SKM-1 (cell line): ENCODE data around the gene SLC25A26.

Experiments used
- DNase-seq: peaks from one replicate; lab custom pipeline; 2025; ENCODE audit not compliant: unreplicated experiment; lab: John Stamatoyannopoulos, UW

Gene SLC25A26

DNA sequence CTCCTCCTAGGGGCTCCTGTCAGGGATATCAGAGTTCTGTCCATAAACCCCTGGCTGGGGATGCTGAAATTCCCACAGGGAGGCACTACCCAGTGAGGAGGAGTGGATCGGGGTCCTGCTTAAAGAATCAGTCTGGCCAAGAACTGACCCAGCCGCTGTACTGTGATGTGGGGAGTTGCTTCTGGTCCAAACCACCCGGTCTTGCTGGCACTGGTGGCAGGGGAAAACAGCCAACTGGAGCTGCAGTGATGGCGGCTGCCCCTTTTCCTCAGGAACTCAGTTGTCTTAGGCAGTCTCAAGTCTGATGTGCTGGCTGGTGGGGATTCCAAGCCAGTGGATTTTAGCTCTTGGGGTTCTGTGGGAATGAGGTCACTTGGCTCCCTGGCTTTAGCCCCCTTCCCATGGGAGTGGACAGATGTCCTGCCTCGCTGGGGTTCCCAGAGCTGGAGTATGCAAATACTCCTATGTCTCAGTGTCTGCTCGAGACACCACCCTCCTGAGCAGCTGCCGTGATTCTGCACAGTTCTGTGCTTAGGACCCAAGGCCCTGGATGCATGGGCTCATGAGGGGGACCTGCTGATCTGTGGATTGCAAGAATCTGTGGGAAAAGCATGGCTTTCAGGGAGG lies 97.1 kb downstream of the SLC25A26 start:
- no peak for DNase-seq

GRCh38 chr3:66320390-66320789 lies 99.6 kb downstream of the SLC25A26 start:
- peak; percentile 25 for DNase-seq

DNA sequence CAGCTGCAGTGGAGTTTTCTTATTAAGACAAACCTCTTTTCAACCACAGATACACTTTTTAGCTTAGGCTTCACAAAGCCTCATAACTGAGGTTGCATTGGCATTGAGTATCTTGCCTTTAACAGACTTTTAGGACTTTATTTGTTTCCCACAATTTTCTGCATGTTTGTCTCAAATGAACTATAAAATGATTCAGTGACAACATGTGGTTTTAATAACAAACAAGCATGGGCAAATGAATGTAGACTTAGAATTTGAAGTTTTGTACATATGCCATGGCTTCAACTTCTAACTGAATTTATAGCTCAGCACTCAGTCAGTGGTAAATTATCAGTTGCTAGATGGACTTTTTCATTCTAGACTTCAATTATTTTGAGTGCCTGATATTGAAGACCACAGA lies 101.6 kb downstream of the SLC25A26 start:
- DNase-seq, result no peak

DNA sequence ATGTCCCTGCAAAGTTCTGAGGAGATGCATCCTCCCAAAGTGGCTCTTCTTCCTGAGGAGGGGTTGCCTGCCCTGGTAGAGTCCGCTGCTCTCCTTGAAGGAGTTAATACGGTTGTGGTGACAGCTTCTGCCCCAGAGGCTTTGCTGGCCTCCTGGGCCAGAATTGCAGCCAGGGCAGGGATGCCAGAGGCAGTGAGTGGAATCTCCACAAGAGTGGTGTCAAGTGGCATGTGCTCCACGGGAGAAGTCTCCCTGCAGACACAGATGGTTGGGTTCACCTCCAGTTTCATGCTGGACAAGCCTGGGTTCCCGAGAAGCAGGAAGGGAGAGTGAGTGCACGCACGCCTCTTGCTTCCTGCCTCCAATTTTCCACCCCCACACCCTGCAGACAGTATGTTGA lies 105.5 kb downstream of the SLC25A26 start:
- DNase-seq, result no peak

DNA sequence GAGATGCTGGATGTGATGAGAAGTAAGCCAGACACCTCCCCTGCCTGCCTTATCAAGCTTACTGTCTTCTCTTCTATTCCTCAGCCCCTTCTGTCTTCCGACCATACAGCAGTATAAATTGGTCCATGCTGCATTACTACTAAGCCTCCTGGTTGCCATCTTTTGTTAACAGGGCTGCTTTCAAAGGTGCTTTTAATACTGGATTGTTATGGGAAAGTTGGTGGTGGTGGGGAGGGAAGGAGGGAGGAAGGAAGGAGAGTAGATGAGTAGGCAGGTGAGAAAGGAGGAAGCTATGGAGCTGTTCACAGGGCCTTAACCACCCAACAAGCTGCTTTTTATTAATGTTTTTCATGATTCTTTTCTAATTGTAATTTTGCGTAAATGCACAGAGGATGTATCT lies 114.9 kb downstream of the SLC25A26 start:
- DNase-seq, result no peak

GRCh38 chr3:66336333-66336766 lies 115.5 kb downstream of the SLC25A26 start:
- DNase-seq, result no peak

DNA sequence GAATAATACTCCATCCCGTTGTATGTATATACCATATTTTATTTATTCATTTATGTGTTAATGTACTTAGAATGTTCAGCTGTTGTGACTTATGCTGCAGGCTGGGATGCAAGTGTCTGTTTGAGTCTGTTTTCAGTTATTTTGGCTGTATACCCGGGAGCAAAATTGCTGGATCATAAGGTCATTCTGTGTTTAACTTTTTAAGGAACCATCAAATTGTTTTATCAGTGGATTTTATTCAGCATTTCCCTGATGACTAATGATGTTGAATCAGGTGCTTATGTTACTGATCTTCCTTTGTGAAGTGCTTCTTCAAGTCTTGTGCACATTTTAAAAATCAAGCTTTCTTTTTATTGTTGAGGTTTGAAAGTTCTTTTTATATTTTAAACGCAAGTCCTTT lies 118.1 kb downstream of the SLC25A26 start:
- no peak for DNase-seq

GRCh38 chr3:66342717-66343356 lies 122.0 kb downstream of the SLC25A26 start:
- no peak for DNase-seq

GRCh38 chr3:66344391-66344811 lies 123.6 kb downstream of the SLC25A26 start:
- DNase-seq, result no peak

GRCh38 chr3:66344848-66345578 lies 124.2 kb downstream of the SLC25A26 start:
- no peak for DNase-seq

DNA sequence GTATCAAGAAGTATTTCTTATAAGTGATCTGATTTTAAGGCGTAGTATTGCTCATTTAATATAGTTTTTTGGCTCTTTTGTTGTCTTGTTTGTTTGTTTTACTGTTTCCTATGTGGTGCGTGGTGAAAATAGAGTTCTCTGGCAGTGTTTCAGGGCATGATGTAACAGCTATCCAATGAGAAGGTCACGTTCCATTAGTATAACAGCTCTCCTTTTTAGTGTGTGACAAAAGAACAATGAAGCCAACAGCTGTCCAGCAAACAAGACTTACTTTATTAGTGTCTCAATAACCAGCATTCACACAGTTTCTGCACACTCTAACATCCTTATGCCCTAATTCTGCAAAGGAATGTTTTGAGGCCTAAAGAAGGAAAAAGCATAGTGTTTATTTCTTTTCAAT lies 127.9 kb downstream of the SLC25A26 start:
- DNase-seq, result no peak

GRCh38 chr3:66350601-66351000 lies 129.8 kb downstream of the SLC25A26 start:
- no peak for DNase-seq

GRCh38 chr3:66353039-66353438 lies 132.2 kb downstream of the SLC25A26 start:
- DNase-seq, result no peak

GRCh38 chr3:66353530-66353929 lies 132.7 kb downstream of the SLC25A26 start:
- no peak for DNase-seq

DNA sequence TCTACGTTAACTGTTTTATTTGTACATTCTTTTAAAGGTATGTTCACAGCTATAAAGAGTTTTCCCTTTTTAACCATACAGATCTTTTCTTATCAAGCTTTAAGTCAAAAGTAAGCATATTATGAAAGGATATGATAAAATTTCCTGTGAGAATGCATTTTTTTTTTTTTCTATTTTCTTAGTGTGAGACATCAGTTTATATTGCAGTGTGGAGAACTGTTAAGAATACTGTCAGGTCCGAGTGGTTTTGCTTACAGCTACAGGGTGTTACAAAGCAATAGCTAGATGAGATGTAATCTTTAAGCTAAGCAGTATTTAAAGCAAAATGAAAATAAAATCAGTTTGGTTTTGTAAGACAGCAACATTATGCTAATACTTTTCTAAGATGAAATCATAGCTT lies 133.2 kb downstream of the SLC25A26 start:
- DNase-seq, result no peak

DNA sequence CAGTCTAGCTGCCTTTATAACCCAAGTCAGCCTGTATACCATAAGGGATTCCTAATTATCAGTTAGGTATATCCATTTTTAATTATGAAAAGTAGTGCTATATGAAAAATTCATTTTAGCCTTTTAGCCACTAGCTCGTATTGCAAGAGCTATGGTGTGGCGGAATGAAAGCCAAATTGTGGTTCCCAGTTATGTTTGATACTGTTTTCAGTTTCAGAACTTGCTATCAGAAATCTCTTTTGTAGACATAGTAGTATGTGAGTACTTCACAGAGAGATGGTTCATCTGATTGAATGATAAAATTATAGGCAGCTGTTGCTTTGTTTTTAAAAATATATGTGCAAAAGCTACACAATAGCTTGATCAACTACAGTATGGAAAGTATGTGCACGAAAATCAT lies 134.6 kb downstream of the SLC25A26 start:
- no peak for DNase-seq

DNA sequence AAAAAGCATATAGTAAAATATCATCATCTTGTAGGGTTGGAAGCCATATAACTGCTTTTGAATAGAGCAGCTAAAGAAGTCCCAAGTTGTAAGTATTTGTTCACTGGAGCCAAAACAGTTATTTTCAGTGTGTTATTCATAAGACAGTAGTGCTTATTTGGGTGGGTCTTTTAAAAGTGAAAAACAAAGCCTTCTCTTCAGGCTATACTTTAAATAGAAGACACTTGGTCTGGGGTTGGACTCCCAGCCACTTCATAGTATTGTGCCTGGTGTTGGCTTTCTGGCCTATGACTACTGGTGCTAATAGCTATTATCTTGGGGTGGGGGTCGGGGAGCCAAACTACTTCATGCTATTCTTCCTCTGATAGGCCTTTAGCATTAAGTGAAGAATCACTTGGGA lies 135.2 kb downstream of the SLC25A26 start:
- no peak for DNase-seq

DNA sequence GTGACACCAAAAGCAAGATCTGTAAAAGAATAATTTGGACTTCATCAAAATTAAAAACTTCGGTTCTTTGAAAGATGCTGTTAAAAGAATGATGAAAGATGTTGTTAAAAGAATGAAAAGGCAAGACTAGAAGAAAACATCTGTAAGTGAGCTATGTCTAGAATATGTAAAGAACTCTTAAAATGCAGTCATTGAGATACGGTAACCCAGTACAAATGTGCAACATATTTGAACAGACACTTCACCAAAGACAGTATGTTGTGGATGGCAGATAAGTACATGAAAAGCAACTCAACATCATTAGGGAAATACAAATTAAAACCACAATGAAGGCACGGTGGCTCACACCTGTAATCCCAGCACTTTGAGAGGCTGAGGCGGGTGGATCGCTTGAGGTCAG lies 140.6 kb downstream of the SLC25A26 start:
- no peak for DNase-seq

GRCh38 chr3:66362541-66362941 lies 141.7 kb downstream of the SLC25A26 start:
- DNase-seq, result no peak

DNA sequence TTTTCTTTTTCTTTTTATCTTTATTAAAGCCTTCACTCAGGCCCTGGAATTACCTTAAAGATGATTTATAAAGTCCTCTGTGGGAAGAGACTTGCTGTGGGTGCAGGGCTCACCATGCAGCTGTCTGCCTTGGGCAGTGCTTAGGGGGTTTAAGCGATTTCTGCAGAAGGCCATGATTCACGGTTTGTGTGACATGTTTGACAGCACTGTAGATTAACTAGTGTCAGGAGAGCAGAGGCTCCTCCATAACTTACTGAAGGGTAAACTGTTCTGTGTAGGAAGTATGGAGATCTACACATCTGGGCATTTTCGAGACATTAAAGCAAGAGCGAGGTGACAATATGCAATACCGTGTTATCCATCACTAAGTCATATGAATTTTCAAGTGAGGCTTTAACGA lies 142.3 kb downstream of the SLC25A26 start:
- no peak for DNase-seq

GRCh38 chr3:66365080-66365479 lies 144.3 kb downstream of the SLC25A26 start:
- no peak for DNase-seq

- DNase-seq, result no peak
Measured at GRCh38 chr3:66366747-66367146, 145.9 kb downstream of the SLC25A26 start.
